ENCODE measurements around the gene KNSTRN.

KNSTRN gene

GRCh38 chr15:40345867-40346578 is 36.5 kb upstream of the KNSTRN start:
- H3K36me3 ChIP-seq (ENCODE audit: control insufficient read depth, insufficient read depth, low read length): no peaks in the 10 kb centered on the region
- peaks cover 6% of the 10 kb centered on the region for H3K4me1 ChIP-seq (ENCODE audit: control insufficient read depth, insufficient read depth, low read length)
- no peak overlapping the region for H3K4me3 ChIP-seq (ENCODE audit: insufficient read depth, low read depth, low read length)
- H3K27me3 ChIP-seq (ENCODE audit: control insufficient read depth, insufficient read depth, low read length, poor library complexity, severe bottlenecking): no peaks in the 10 kb centered on the region
- H3K9me3 ChIP-seq (ENCODE audit: control insufficient read depth, low read length): no peaks in the 10 kb centered on the region
- WGBS, 2 experiments: 92 to 93% methylated on average over 6 of the region's 6 CpGs
- no peak overlapping the region for H3K27ac ChIP-seq (ENCODE audit: insufficient read depth, low read depth, low read length, poor library complexity, severe bottlenecking)

DNA sequence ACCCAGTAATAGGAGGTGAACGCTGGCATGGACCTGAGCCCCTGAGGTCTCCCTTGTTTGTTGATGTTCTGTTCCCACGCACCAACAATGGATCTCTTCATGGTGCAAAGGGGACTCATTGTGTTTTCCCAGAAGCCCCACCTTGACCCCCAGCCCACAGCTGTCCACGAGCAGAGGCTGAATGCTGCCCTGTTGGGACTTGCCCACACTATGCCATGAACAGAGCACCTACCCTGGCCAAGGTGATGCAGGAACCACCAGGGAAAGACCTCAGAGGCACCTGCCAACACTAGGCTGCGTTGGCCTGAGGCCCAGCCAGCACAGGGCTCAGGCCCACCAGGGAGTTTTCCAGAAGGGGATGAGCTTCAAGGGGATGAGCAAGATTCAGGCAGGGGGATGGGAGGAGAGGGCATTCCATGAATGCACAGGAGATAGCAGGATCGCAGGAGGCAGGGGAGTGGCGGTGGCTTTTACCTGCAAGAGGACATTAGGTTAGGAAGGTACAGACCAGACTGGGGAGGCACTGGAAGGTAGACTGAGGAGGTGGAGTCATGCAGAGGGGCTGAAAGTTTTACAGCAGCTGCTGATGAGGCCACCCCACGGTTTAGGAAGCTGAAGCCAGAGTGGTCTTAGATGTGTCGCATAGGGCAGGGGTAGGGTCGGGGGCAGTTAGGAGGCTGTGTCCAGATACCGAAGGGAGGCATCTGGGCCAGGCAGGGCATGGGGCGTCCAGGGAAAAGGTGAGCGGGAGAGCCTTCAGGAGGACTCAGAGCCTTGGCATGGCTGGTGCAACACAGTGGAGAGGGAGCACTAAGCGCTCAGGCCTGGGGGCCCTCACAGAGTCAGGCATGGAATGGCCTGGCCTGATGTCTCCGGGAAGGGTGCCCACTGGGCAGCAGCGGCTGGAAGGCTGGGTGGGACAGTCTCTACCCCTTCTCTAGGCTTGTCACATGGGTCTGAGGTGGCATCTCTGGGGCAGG is 35.7 kb upstream of the KNSTRN start:
- Histone ChIP-seq H3K36me3 (ENCODE audit: control insufficient read depth, insufficient read depth, low read length) (no peaks in the 10 kb centered on the region), H3K4me3 (ENCODE audit: insufficient read depth, low read depth, low read length) (no peak overlapping the region), H3K27me3 (ENCODE audit: control insufficient read depth, insufficient read depth, low read length, poor library complexity, severe bottlenecking) (no peaks in the 10 kb centered on the region), H3K27ac (ENCODE audit: insufficient read depth, low read depth, low read length, poor library complexity, severe bottlenecking) (no peak overlapping the region), H3K9me3 (ENCODE audit: control insufficient read depth, low read length) (no peaks in the 10 kb centered on the region), H3K4me1 (ENCODE audit: control insufficient read depth, insufficient read depth, low read length) (peaks cover 2% of the 10 kb centered on the region)
- 90% methylated on average over 15 of the region's 15 CpGs for WGBS, 2 experiments

DNA sequence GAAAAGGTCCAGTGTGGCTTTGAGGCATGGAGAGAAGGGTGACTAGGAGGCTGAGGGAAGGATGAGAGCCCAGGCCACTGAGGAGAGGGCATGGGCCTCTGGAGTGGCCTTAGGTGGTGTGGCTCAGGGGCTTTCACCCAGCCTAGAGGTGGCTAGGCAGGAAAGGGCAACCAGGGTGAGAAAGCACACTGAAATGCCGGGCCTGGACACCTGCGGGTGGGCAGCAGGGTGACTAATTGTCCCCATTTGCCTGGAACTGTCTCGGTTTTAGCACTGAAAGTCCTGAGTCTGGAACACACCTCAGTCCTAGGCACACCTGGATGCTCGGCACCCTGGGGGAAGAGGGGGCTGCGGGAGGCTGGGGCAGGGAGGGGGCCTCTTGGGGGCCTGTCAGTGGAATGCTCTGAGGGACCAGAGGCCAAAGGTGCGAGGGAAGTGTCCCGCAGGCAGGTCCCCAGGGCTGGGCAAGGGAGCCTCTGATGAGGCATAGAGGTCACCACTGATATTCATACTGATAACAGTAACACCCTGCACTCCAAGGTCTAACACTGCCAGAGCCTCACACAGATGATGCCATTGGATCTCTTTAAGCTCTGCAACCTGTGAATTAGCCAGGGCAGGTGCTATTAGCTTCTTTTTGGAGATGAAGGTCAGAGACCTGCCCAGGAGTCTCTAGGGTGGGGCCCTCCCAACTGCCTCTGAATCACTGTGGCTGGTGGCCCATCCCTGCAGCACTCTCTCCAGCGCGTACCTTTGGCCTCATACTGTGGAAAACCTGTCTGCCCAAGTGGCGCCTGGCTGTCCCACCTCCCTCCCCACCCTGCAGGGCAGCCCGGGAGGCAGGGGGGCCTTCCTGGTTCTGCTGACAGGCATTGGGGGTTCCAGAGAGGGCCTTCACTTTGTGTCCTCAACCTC is 34.7 kb upstream of the KNSTRN start:
- Histone ChIP-seq H3K36me3 (ENCODE audit: control insufficient read depth, insufficient read depth, low read length) (no peaks in the 10 kb centered on the region), H3K4me1 (ENCODE audit: control insufficient read depth, insufficient read depth, low read length) (peaks cover 2% of the 10 kb centered on the region), H3K4me3 (ENCODE audit: insufficient read depth, low read depth, low read length) (no peak overlapping the region), H3K9me3 (ENCODE audit: control insufficient read depth, low read length) (no peaks in the 10 kb centered on the region), H3K27me3 (ENCODE audit: control insufficient read depth, insufficient read depth, low read length, poor library complexity, severe bottlenecking) (no peaks in the 10 kb centered on the region), H3K27ac (ENCODE audit: insufficient read depth, low read depth, low read length, poor library complexity, severe bottlenecking) (no peak overlapping the region)
- WGBS, 2 experiments: 94 to 95% methylated on average over 11 of the region's 11 CpGs

DNA sequence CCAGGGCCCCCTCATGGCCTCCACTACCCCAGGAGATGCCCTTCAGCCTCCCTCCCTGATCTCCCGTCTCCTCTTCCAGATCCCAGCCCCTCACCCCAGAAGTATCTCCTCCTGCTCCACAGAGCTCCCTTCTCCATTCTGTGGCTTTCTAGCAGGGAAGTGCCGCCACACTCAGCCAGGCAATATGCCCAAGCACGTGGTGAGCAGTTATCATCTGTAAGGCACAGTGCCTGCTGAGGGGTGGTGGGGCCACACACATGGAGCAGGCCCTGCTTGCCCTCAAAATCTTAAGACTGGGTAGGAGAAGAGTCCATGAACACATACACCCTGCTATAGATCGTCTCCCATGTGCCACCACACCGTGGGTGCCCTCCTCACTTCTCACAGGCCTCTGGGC is 34.0 kb upstream of the KNSTRN start:
- no peak overlapping the region for H3K27ac ChIP-seq (ENCODE audit: insufficient read depth, low read depth, low read length, poor library complexity, severe bottlenecking)
- H3K9me3 ChIP-seq (ENCODE audit: control insufficient read depth, low read length): no peaks in the 10 kb centered on the region
- 93% methylated on average over 5 of the region's 5 CpGs for WGBS, 2 experiments
- H3K27me3 ChIP-seq (ENCODE audit: control insufficient read depth, insufficient read depth, low read length, poor library complexity, severe bottlenecking): no peaks in the 10 kb centered on the region
- H3K4me3 ChIP-seq (ENCODE audit: insufficient read depth, low read depth, low read length): no peak overlapping the region
- H3K36me3 ChIP-seq (ENCODE audit: control insufficient read depth, insufficient read depth, low read length): no peaks in the 10 kb centered on the region
- H3K4me1 ChIP-seq (ENCODE audit: control insufficient read depth, insufficient read depth, low read length): peaks cover 2% of the 10 kb centered on the region

DNA sequence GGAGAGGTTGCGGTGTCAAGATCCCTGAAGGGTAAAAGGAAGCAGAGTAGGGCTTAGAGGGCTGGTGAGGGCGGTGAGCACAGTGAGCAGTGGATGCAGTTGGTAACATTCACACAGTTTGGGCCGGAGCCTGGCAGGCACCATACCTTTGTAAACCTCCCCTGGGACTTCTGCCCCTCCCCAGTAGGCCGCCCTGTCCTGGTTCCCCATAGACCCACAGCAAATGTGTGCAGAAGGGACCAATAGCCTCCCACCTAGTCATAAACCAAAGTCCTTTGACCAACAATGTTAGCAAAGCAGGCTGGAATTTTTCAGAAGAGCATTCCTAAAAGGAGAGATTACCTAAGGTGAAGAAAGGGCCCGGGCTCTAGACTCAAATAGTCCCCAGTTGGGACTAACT is 33.4 kb upstream of the KNSTRN start:
- peaks cover 6% of the 10 kb centered on the region for H3K4me1 ChIP-seq (ENCODE audit: control insufficient read depth, insufficient read depth, low read length)
- H3K27me3 ChIP-seq (ENCODE audit: control insufficient read depth, insufficient read depth, low read length, poor library complexity, severe bottlenecking): no peaks in the 10 kb centered on the region
- 91 to 93% methylated on average over 5 of the region's 5 CpGs for whole genome bisulfite sequencing, 2 experiments
- H3K27ac ChIP-seq (ENCODE audit: insufficient read depth, low read depth, low read length, poor library complexity, severe bottlenecking): no peak overlapping the region
- H3K4me3 ChIP-seq (ENCODE audit: insufficient read depth, low read depth, low read length): no peak overlapping the region
- no peaks in the 10 kb centered on the region for H3K36me3 ChIP-seq (ENCODE audit: control insufficient read depth, insufficient read depth, low read length)
- H3K9me3 ChIP-seq (ENCODE audit: control insufficient read depth, low read length): no peaks in the 10 kb centered on the region

DNA sequence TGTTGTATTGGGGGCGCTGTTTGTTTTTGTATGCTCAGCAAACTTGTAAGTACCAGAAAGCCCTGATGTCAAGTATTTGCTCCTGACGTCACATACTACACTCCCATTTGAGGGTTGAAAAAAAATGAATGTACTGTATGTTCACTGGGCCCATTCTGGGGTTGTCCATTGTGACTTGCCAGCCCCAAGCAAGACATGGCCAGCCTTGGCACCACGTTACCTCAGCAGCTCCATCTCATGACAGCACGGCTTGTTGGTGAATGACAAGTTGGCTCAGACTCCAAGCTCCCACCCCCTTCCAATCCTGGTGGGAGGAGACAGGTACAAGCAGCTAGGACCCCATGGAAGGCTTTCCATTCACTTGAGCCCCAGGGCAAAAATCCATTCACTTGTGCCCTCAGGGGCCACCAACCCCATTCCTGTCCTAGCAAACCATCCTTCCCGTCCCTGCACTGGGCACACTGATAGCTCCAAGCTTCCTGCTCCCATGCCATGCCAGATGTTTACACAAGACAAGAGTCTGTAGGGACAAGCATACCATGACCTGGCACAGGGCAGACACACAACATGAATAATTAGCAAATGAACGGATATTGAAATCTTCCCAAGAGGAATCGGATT is 30.1 kb upstream of the KNSTRN start:
- Histone ChIP-seq H3K9me3 (ENCODE audit: control insufficient read depth, low read length) (no peaks in the 10 kb centered on the region), H3K27ac (ENCODE audit: insufficient read depth, low read depth, low read length, poor library complexity, severe bottlenecking) (no peak overlapping the region)
- 89% methylated on average over 7 of the region's 7 CpGs for WGBS, 2 experiments

DNA sequence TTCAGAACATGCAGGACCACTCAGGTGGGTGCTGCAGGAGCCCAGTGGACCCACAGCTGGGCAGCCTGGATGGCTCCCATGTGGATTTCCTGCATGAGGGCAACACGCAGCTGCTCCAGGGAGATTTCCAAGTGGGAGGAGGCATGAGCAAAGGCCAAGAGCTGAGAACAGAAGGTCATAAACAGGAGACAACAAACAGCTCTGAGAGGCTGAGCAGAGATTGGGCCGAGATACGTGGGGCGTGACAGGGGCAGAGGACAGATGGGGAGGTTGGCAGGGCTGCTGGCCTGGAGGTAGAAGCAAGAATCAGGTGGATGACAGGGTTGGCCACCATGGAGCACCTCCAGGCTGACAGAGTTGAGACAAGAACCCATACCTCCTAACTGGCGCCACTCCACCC is 28.8 kb upstream of the KNSTRN start:
- 91 to 95% methylated on average over 5 of the region's 5 CpGs for WGBS, 2 experiments
- Histone ChIP-seq H3K36me3 (ENCODE audit: control insufficient read depth, insufficient read depth, low read length) (no peaks in the 10 kb centered on the region), H3K9me3 (ENCODE audit: control insufficient read depth, low read length) (no peaks in the 10 kb centered on the region), H3K4me3 (ENCODE audit: insufficient read depth, low read depth, low read length) (no peak overlapping the region), H3K27ac (ENCODE audit: insufficient read depth, low read depth, low read length, poor library complexity, severe bottlenecking) (no peak overlapping the region), H3K27me3 (ENCODE audit: control insufficient read depth, insufficient read depth, low read length, poor library complexity, severe bottlenecking) (peaks cover 15% of the 10 kb centered on the region), H3K4me1 (ENCODE audit: control insufficient read depth, insufficient read depth, low read length) (peaks cover 21% of the 10 kb centered on the region)

More for the DNA sequence above, 30.1 kb upstream of the KNSTRN start:
- Histone ChIP-seq H3K4me1 (ENCODE audit: control insufficient read depth, insufficient read depth, low read length) (peaks cover 12% of the 10 kb centered on the region), H3K36me3 (ENCODE audit: control insufficient read depth, insufficient read depth, low read length) (no peaks in the 10 kb centered on the region), H3K4me3 (ENCODE audit: insufficient read depth, low read depth, low read length) (no peak overlapping the region), H3K27me3 (ENCODE audit: control insufficient read depth, insufficient read depth, low read length, poor library complexity, severe bottlenecking) (peaks cover 9% of the 10 kb centered on the region)

DNA sequence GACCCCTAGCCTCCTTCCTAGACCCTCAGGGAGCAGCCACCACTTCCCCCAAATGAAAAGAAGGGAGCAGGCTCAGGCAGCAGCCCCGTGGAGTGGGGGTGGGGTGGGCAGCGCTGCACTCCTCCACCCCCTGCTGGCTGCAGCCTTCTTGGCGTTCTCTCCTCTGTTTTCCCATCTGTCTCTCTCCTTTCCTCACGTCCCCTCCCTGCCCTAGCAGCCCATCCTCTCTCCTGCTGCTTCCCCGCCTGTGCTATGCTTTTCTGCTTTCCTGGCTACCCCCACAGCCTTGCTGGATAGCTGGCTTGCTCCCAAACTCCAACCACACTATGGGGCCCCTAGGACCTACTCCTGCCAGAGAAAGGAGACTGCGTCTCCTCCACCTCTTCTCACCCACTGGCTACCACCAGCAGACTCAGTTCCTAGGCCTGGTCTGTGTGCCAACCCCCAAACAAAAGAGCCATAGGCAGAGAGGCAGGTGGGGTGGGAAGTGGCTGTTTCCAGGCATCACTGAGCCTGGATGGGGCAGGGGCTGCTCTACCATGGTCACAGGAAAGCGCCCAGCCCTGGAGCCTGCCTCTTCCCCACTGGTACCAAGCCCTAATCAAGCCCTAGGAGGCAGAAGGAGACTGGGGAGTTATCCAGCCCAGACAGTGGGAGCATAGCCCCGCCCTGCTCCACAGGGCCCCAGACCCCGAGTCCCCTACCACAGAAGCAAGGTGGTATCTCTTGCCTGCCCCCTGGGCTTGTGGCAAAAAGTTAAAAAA is 27.9 kb upstream of the KNSTRN start:
- Histone ChIP-seq H3K27me3 (ENCODE audit: control insufficient read depth, insufficient read depth, low read length, poor library complexity, severe bottlenecking) (peaks cover 24% of the 10 kb centered on the region), H3K4me3 (ENCODE audit: insufficient read depth, low read depth, low read length) (no peak overlapping the region), H3K27ac (ENCODE audit: insufficient read depth, low read depth, low read length, poor library complexity, severe bottlenecking) (no peak overlapping the region), H3K4me1 (ENCODE audit: control insufficient read depth, insufficient read depth, low read length) (peaks cover 25% of the 10 kb centered on the region), H3K9me3 (ENCODE audit: control insufficient read depth, low read length) (no peaks in the 10 kb centered on the region), H3K36me3 (ENCODE audit: control insufficient read depth, insufficient read depth, low read length) (no peaks in the 10 kb centered on the region)
- 33 to 36% methylated on average over 9 of the region's 9 CpGs for WGBS, 2 experiments

DNA sequence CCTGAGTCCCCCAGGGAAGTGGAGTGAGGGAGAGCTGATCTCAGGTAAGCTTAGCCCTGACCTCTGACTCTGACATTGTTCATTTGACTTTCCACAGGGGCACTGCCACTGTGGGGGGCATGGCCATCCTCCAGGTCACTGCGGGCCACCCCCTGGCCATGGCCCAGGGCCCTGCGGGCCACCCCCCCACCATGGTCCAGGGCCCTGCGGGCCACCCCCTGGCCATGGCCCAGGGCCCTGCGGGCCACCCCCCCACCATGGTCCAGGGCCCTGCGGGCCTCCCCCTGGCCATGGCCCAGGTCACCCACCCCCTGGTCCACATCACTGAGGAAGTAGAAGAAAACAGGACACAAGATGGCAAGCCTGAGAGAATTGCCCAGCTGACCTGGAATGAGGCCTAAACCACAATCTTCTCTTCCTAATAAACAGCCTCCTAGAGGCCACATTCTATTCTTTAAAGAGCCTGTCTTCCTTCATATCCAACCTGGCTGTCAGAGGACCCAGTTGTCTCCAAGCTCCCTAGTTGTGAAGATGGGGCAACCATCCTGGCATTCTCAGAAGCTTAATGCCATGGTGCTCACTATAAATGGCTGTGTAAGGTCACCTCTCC is 26.4 kb upstream of the KNSTRN start:
- Histone ChIP-seq H3K4me3 (ENCODE audit: insufficient read depth, low read depth, low read length) (no peak overlapping the region), H3K36me3 (ENCODE audit: control insufficient read depth, insufficient read depth, low read length) (no peaks in the 10 kb centered on the region), H3K9me3 (ENCODE audit: control insufficient read depth, low read length) (no peaks in the 10 kb centered on the region), H3K27ac (ENCODE audit: insufficient read depth, low read depth, low read length, poor library complexity, severe bottlenecking) (no peak overlapping the region), H3K4me1 (ENCODE audit: control insufficient read depth, insufficient read depth, low read length) (peaks cover 25% of the 10 kb centered on the region), H3K27me3 (ENCODE audit: control insufficient read depth, insufficient read depth, low read length, poor library complexity, severe bottlenecking) (peaks cover 35% of the 10 kb centered on the region)
- WGBS, 2 experiments: 90% methylated on average over 4 to 5 of the region's 5 CpGs
